Smooth muscle cell (in vitro differentiated cells): ENCODE measurements around the gene TFPT. TPM values are rescaled to one million over a fixed set of nuclear protein-coding genes. Genes with fewer than 3 reads are reported as not detected.

Source experiments
- DNase-seq: peaks from one replicate; lab custom pipeline; 2025; ENCODE audit not compliant: unreplicated experiment; lab: John Stamatoyannopoulos, UW
- H2AFZ ChIP-seq: fragments of 200-600 bp; sonication (generic); 2 replicates; pipeline ENCODE4 v1.6.0; 2016; ENCODE audit warnings: antibody characterized with exemption, low read depth, mild to moderate bottlenecking
- H3F3A ChIP-seq: fragments of 200-600 bp; sonication (generic); 2 replicates; pipeline ENCODE4 v1.6.0; 2017; ENCODE audit warnings: antibody characterized with exemption, low read depth
- H3K27ac ChIP-seq: fragments of 200-600 bp; sonication (generic); 2 replicates; pipeline ENCODE4 v1.5.1; 2016; ENCODE audit warnings: low read depth, mild to moderate bottlenecking
- H3K27me3 ChIP-seq: fragments of 200-600 bp; sonication (generic); 2 replicates; pipeline ENCODE4 v1.6.1; 2016; ENCODE audit warnings: low read depth, mild to moderate bottlenecking
- H3K36me3 ChIP-seq: fragments of 200-600 bp; sonication (generic); 2 replicates; pipeline ENCODE4 v1.5.1; 2016; ENCODE audit warnings: low read depth
- H3K4me1 ChIP-seq: fragments of 200-600 bp; sonication (generic); 2 replicates; pipeline ENCODE4 v1.5.1; 2016; ENCODE audit warnings: low read depth
- H3K4me2 ChIP-seq: fragments of 200-600 bp; sonication (generic); 2 replicates; pipeline ENCODE4 v1.6.0; 2016; ENCODE audit warnings: mild to moderate bottlenecking
- H3K4me3 ChIP-seq: fragments of 200-600 bp; sonication (generic); 2 replicates; pipeline ENCODE4 v1.5.1; 2016; ENCODE audit warnings: mild to moderate bottlenecking
- H3K79me2 ChIP-seq: fragments of 200-600 bp; sonication (generic); 2 replicates; pipeline ENCODE4 v1.6.0; 2016; ENCODE audit warnings: low read depth, mild to moderate bottlenecking
- H3K9ac ChIP-seq: fragments of 200-600 bp; sonication (generic); 2 replicates; pipeline ENCODE4 v1.6.0; 2016; ENCODE audit warnings: low read depth
- H3K9me3 ChIP-seq: fragments of 200-600 bp; sonication (generic); replicated peaks from 2 replicates; pipeline ENCODE4 v1.5.1; 2016; ENCODE audit warnings: low read depth
- H4K20me1 ChIP-seq: fragments of 200-600 bp; sonication (generic); 2 replicates; pipeline ENCODE4 v1.6.0; 2016; ENCODE audit warnings: low read depth
- WGBS: methylation state at CpG from one replicate; pipeline ENCODE4 v1.1.7; 2016; ENCODE audit warnings: low lambda C conversion rate; 5-methylcytosine and 5-hydroxymethylcytosine counted together
- polyA plus RNA-seq: library from polyadenylated mRNA; unstranded; fragments of >200 nt; fragmentation: Nextera tagmentation; extraction: Ambion mirVana; gene quantifications from 2 replicates; pipeline ENCODE4 v1.2.1, GENCODE V29; 2016
- total RNA-seq: library from RNA; depleted of rRNA; stranded (reverse); fragments of >200 nt; gene quantifications from 2 replicates; pipeline ENCODE4 v1.2.3, GENCODE V29; 2014
- TF ChIP-seq, protein P1 (sequence below): fragments of 200-600 bp; sonication (generic); IDR thresholded peaks from 2 replicates; pipeline ENCODE4 v1.5.1; 2017; ENCODE audit warnings: borderline replicate concordance, mild to moderate bottlenecking, antibody characterized with exemption; ENCODE audit not compliant: insufficient read depth, poor library complexity, severe bottlenecking

TFPT gene
- total and polyA plus RNA-seq, 2 experiments from 2014 or later: 17.1 to 56.0 TPM

DNA sequence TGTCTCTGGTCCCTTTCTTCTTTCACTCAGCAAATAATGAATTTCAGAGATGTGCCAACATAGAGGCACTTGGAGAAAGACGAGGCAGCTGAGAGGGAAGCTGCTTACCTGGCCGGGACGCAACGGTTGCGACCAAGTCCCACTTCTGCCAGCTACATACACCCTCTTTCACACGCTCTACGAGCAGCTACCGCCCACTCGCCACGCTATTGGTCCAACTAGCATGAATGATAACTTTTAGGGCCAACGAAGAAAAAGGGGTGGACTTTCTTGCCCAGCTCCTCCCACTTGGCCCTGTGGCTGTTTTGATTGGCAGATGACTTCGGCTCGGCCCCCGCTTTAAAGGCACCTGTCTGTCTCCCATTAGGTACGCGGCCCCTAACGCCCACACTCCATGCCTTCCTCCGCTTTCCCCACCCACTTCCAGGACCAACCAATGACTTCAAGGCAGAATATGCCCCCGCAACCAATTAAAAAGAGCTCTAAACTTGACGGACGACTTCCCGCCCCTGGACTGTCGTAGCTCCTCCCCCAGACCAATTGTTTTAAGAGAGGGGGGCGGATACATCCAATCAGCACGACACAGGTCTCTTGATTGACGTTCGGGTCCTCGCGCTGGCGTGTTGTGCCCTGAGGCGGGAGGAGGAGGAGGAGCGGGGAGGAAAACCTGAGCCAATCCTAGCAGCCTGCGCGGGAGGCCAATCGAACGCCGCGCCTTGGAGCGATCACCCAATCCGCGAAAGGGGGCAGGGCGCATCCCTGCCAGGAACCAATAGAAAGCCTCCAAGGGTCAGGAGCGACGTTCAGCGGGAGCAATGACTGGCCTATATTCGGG, 21.6 kb upstream of the TFPT start:
- no peaks in the 10 kb centered on the region for H3K9me3 ChIP-seq
- under 1% methylated on average over 45 of the region's 46 CpGs for WGBS
- peak overlapping the region; percentile 95 for H3K27ac ChIP-seq
- TF ChIP-seq, protein P1, sequence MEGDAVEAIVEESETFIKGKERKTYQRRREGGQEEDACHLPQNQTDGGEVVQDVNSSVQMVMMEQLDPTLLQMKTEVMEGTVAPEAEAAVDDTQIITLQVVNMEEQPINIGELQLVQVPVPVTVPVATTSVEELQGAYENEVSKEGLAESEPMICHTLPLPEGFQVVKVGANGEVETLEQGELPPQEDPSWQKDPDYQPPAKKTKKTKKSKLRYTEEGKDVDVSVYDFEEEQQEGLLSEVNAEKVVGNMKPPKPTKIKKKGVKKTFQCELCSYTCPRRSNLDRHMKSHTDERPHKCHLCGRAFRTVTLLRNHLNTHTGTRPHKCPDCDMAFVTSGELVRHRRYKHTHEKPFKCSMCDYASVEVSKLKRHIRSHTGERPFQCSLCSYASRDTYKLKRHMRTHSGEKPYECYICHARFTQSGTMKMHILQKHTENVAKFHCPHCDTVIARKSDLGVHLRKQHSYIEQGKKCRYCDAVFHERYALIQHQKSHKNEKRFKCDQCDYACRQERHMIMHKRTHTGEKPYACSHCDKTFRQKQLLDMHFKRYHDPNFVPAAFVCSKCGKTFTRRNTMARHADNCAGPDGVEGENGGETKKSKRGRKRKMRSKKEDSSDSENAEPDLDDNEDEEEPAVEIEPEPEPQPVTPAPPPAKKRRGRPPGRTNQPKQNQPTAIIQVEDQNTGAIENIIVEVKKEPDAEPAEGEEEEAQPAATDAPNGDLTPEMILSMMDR: no peak
- no peaks in the 10 kb centered on the region for H3K36me3 ChIP-seq
- no peaks in the 10 kb centered on the region for H3K27me3 ChIP-seq
- H3F3A ChIP-seq: no peaks in the 10 kb centered on the region
- H3K79me2 ChIP-seq: peaks cover 45% of the 10 kb centered on the region
- H3K4me2 ChIP-seq: peak overlapping the region; percentile 83
- H3K9ac ChIP-seq: peak overlapping the region; percentile 100
- H4K20me1 ChIP-seq: peaks cover 42% of the 10 kb centered on the region
- H3K4me3 ChIP-seq: peak overlapping the region; percentile 100
- peak; percentile 98 for DNase-seq
- H2AFZ ChIP-seq: peak overlapping the region; percentile 10
- peaks cover 12% of the 10 kb centered on the region for H3K4me1 ChIP-seq

DNA sequence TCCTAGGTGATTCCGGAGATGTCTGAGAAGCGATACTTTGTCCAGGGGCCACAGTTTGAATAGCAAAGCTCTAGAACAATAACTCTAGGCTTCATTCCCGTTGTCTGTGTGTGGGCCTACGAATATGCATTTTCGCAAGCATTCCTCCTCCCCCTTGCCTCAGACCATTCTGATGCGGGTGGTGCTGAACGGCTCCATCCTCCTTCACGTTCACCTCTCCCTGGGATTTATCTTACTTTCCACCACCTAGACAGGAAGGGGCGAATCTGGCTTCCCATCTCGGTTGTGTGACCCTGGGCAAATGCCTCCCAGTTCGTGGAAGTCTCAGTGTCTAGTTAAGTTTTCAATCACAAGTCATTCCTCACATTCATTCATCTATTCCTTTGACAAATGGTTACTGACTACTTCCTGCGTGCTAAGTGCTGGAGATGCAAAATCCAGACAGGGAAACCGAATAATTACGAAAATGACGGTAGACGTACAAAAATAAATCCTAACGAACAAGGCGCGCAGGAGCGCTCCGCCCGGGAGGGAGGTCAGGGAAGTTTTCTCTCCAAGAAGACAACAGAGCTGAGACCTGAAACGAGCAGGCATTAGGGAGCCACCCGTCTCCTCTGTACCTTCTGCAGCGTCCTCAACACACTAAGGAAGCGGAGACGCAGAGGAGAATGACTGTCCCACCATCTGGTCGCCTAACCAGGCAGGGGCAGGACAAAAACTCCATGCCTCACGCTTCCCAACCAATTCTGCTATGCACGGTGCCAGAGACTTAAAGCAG, 20.8 kb upstream of the TFPT start:
- Histone ChIP-seq H3F3A (no peaks in the 10 kb centered on the region), H3K79me2 (peaks cover 37% of the 10 kb centered on the region), H3K9me3 (no peaks in the 10 kb centered on the region), H3K4me1 (peaks cover 12% of the 10 kb centered on the region), H3K4me3 (peak overlapping the region; percentile 55), H4K20me1 (peaks cover 34% of the 10 kb centered on the region), H3K27ac (peak overlapping the region; percentile 18), H3K27me3 (no peaks in the 10 kb centered on the region), H2AFZ (peak overlapping the region; percentile 10), H3K9ac (peak overlapping the region; percentile 1), H3K4me2 (peak overlapping the region; percentile 83), H3K36me3 (no peaks in the 10 kb centered on the region)
- TF ChIP-seq, protein P1: no peak
- no peak for DNase-seq
- 3% methylated on average over 30 of the region's 30 CpGs for WGBS

DNA sequence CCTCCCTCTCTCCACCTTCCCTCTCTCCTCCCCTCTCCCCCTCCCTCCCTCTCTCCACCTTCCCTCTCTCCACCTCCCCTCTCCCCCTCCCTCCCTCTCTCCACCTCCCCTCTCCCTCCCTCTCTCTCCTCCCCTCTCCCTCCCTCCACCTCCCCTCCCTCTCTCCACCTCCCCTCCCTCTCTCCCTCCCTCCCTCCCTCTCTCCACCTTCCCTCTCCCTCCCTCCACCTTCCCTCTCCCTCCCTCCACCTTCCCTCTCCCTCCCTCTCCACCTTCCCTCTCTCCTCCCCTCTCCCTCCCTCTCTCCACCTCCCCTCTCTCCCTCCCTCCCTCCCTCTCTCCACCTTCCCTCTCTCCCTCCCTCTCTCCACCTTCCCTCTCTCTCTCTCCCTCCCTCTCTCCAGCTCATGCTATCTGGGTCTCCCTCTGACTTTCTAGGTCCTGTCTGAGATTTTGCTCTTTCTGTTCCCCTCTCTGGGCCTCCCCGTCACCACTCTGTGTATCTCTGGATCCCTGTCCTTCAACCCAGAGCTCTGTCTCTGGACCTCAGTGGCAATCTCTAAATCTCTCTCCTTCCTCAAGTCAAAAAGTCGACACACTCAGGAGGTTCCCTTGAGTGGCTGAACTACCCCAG, 18.6 kb upstream of the TFPT start:
- no peak overlapping the region for H2AFZ ChIP-seq
- H3F3A ChIP-seq: no peaks in the 10 kb centered on the region
- 61% methylated on average over 2 of the region's 2 CpGs for WGBS
- H3K4me2 ChIP-seq: no peak overlapping the region
- H3K36me3 ChIP-seq: no peaks in the 10 kb centered on the region
- peaks cover 12% of the 10 kb centered on the region for H4K20me1 ChIP-seq
- H3K79me2 ChIP-seq: peaks cover 15% of the 10 kb centered on the region
- H3K27me3 ChIP-seq: no peaks in the 10 kb centered on the region
- no peak overlapping the region for H3K27ac ChIP-seq
- DNase-seq: no peak
- no peaks in the 10 kb centered on the region for H3K9me3 ChIP-seq
- H3K4me1 ChIP-seq: peaks cover 6% of the 10 kb centered on the region
- H3K4me3 ChIP-seq: no peak overlapping the region
- H3K9ac ChIP-seq: no peak overlapping the region
- TF ChIP-seq, protein P1: no peak
